ENCODE results near the gene MFSD6. TPM values are rescaled to one million over a fixed set of nuclear protein-coding genes. Genes with fewer than 3 reads are reported as not detected.

Gene MFSD6
- total RNA-seq, 1 donor from 2014 or later, result 37.4 TPM

DNA sequence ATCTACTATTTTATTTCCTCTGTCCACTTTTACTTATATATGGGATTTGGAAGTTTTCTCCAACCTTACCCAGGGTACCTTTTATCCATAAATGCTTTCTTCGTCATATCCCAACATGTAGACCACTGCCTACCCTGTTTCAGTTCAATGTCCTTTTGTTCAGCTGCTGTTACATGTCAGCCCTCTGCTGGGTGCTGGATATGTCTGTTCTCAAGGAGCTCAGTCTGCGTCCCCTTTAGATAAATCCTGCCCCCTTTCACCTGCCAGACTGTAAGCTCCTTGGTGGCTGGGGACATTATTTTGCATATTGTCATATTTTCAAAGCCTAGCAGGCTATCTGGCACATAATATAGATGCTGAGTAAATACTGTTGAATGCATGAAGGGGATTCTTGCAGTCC is 73.2 kb downstream of the MFSD6 start:
- FAIRE-seq (no peak), DNase-seq (ENCODE audit: low read depth) (no peak)

DNA sequence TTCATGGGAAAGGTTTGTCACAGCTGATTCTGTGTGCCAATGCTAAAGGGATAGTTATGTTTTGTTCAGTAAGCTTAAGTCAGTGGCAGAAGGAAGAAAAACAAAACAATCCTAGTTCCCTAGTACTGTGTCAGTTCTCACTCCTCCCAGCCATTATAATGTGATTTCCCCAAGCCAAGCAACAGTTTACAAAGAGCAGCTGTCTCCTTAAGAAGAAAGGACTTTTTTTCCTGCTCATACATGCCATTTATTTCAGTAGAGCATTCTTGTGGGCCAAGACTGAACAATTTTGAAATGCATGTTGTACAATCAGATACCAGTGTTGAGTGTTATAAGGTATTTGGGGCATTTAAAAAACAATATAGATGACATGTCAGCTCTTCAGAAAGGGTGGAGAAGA is 74.3 kb downstream of the MFSD6 start:
- H3K4me3 ChIP-seq (ENCODE audit: low read depth, low read length), result no peak overlapping the region
- H3K36me3 ChIP-seq (ENCODE audit: control insufficient read depth, insufficient read depth, low read length), result no peaks in the 10 kb centered on the region
- FAIRE-seq (no peak), DNase-seq (ENCODE audit: low read depth) (no peak)
- TF ChIP-seq, protein P1, sequence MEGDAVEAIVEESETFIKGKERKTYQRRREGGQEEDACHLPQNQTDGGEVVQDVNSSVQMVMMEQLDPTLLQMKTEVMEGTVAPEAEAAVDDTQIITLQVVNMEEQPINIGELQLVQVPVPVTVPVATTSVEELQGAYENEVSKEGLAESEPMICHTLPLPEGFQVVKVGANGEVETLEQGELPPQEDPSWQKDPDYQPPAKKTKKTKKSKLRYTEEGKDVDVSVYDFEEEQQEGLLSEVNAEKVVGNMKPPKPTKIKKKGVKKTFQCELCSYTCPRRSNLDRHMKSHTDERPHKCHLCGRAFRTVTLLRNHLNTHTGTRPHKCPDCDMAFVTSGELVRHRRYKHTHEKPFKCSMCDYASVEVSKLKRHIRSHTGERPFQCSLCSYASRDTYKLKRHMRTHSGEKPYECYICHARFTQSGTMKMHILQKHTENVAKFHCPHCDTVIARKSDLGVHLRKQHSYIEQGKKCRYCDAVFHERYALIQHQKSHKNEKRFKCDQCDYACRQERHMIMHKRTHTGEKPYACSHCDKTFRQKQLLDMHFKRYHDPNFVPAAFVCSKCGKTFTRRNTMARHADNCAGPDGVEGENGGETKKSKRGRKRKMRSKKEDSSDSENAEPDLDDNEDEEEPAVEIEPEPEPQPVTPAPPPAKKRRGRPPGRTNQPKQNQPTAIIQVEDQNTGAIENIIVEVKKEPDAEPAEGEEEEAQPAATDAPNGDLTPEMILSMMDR (IDR thresholded peaks at IDR 0.05; ENCODE audit: insufficient read depth, low read length, severe bottlenecking), result no peak
- H3K27me3 ChIP-seq (ENCODE audit: control insufficient read depth, insufficient read depth, low read length), result no peaks in the 10 kb centered on the region

More for the DNA sequence above, 73.2 kb downstream of the MFSD6 start:
- no peaks in the 10 kb centered on the region for H3K36me3 ChIP-seq (ENCODE audit: control insufficient read depth, insufficient read depth, low read length)
- H3K27me3 ChIP-seq (ENCODE audit: control insufficient read depth, insufficient read depth, low read length), result no peaks in the 10 kb centered on the region
- TF ChIP-seq, protein P1 (IDR thresholded peaks at IDR 0.05; ENCODE audit: insufficient read depth, low read length, severe bottlenecking), result no peak
- no peak overlapping the region for H3K4me3 ChIP-seq (ENCODE audit: low read depth, low read length)

DNA sequence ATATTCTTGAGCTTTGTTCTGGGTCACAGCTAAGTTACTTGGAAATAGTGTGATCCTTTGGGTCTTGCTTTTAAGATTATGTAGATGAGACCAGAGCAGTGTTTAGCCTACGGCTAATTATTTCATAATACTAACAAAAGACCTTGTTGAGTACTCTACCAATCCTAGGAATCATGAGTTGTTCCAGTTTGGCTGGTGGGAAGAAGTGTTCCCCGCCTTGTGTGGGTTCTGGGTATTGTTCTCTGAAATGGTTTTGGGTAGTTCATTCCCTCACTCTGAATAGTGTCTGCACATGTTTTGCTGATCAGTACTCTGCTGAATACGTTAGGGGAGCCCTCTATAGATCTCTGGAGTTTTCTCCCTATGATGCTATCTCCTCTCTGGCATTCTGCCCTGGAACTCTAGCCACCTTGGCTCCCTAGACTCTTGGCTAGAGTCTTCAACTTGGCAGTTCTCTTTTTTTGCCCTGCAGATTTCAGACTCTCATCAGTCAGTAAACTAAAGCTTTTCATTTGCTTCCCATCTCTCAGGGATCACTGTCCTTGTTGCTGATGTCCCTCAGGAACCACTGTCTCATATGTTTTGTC is 78.0 kb downstream of the MFSD6 start:
- FAIRE-seq (no peak), DNase-seq (ENCODE audit: low read depth) (no peak)
- TF ChIP-seq, protein P1 (IDR thresholded peaks at IDR 0.05; ENCODE audit: insufficient read depth, low read length, severe bottlenecking), result no peak
- Histone ChIP-seq H3K4me3 (ENCODE audit: low read depth, low read length) (no peak overlapping the region), H3K27me3 (ENCODE audit: control insufficient read depth, insufficient read depth, low read length) (no peaks in the 10 kb centered on the region), H3K36me3 (ENCODE audit: control insufficient read depth, insufficient read depth, low read length) (peaks cover 4% of the 10 kb centered on the region)

DNA sequence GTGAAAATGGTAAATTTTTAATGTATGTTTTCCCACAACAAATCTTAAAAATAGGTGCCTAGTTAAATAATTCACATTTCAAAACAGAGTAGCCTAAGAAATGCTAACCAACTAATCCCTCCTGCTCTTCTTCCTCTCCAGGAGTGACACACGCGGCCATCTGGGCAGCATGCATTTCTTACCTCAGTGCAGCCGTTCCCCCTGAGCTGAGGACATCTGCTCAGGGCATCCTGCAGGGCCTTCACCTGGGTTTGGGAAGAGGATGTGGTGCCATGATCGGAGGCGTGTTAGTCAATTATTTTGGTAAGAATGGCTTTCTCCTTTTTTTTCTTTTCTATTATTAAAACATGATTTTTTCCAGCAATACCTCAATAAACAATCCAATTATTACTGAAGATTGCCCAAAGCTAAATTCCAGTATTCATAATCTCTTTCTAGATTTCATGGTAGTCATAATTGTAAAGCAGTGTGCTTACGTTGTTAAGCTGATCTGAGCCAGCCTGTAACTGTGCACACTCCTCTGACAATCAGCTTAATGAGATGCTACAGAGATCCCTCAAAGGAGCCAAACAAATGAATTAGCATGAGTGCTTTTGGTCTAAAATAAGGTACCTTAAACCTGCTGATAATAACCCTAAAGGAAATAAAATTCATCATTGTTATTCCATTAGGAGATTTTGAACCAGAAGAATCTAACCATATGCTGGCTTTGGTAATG is 80.5 kb downstream of the MFSD6 start:
- TF ChIP-seq, protein P1 (IDR thresholded peaks at IDR 0.05; ENCODE audit: insufficient read depth, low read length, severe bottlenecking), result no peak
- no peak for DNase-seq (ENCODE audit: low read depth)
- Histone ChIP-seq H3K27me3 (ENCODE audit: control insufficient read depth, insufficient read depth, low read length) (no peaks in the 10 kb centered on the region), H3K4me3 (ENCODE audit: low read depth, low read length) (no peak overlapping the region), H3K36me3 (ENCODE audit: control insufficient read depth, insufficient read depth, low read length) (peaks cover 4% of the 10 kb centered on the region)
- FAIRE-seq, result no peak

DNA sequence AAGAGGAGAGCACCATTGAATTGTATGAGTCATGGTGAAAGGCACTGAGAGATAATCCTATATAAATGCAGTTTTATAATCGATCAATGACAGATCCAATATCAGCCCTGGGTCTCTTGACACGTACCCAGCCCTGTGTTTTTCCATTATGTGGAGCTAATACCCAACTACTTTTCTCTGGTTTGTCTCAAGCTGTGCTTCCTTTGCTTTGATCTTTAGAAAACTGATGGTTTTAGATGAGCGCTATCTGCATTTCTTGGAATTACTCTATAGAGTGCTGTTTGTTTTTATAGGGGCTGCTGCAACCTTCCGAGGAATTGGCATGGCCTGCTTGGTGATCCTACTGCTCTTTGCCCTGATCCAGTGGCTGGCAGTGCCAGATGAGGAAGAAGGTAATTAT is 81.3 kb downstream of the MFSD6 start:
- FAIRE-seq, result no peak
- TF ChIP-seq, protein P1 (IDR thresholded peaks at IDR 0.05; ENCODE audit: insufficient read depth, low read length, severe bottlenecking), result no peak

More for the DNA sequence above, 81.3 kb downstream of the MFSD6 start:
- H3K36me3 ChIP-seq (ENCODE audit: control insufficient read depth, insufficient read depth, low read length), result peaks cover 4% of the 10 kb centered on the region
- H3K27me3 ChIP-seq (ENCODE audit: control insufficient read depth, insufficient read depth, low read length), result no peaks in the 10 kb centered on the region
- DNase-seq (ENCODE audit: low read depth), result no peak
- no peak overlapping the region for H3K4me3 ChIP-seq (ENCODE audit: low read depth, low read length)
